Activated naive CD4-positive, alpha-beta T cell treated with Interleukin-2 at 50 U/mL for 16 hours (primary cell): ENCODE measurements around the gene GPRASP2.
A peak's percentile ranks its signal among the peaks of the same experiment; 100 is the strongest.

ENCODE experiments used
- DNase-seq: peaks from one replicate; pipeline ENCODE4 v3.0.0-alpha.2; 2020

GPRASP2 gene

GRCh38 chrX:102745857-102746584 is 33.8 kb downstream of the GPRASP2 start:
- peak; percentile 21 for DNase-seq

GRCh38 chrX:102765217-102765616 is 53.0 kb downstream of the GPRASP2 start:
- DNase-seq = no peak

GRCh38 chrX:102765809-102766208 is 53.6 kb downstream of the GPRASP2 start:
- no peak for DNase-seq

GRCh38 chrX:102767287-102767686 is 55.0 kb downstream of the GPRASP2 start:
- no peak for DNase-seq
